Activated CD8-positive, alpha-beta memory T cell treated with anti-CD3 and anti-CD28 coated beads, Interleukin-2, amount 10 ng/mL, durations not matched to agents 7 days and 5 days (primary cell): Measurements from ENCODE around the gene PROX1. TPM values are rescaled to one million over a fixed set of nuclear protein-coding genes. Genes with fewer than 3 reads are reported as not detected.

Source experiments
- ATAC-seq: fragments of 150-1000 bp; cut with Tn5 transposase; one replicate; pipeline ENCODE4 v1.10.0; 2021; ENCODE audit warnings: moderate library complexity
- CTCF ChIA-PET: fragments of 350-600 bp; sonication (Branson Sonifier 250); formaldehyde crosslinking; loops from one replicate; lab custom pipeline; 2021; ENCODE audit warnings: antibody characterized with exemption; lab: Charles Lee
- DNase-seq: peaks from one replicate; pipeline ENCODE4 v3.0.0-alpha.2; 2020
- H3K27ac Mint-ChIP-seq: one replicate; pipeline ENCODE4 v1.8.0; 2021; ENCODE audit warnings: mild to moderate bottlenecking, mixed read lengths
- H3K27me3 Mint-ChIP-seq: one replicate; pipeline ENCODE4 v1.8.0; 2021; ENCODE audit warnings: mixed read lengths
- H3K36me3 Mint-ChIP-seq: one replicate; pipeline ENCODE4 v1.8.0; 2021; ENCODE audit warnings: mild to moderate bottlenecking, mixed read lengths
- H3K4me1 Mint-ChIP-seq: one replicate; pipeline ENCODE4 v1.8.0; 2021; ENCODE audit warnings: mixed read lengths
- H3K4me3 Mint-ChIP-seq: one replicate; pipeline ENCODE4 v1.8.0; 2021; ENCODE audit warnings: mild to moderate bottlenecking, moderate library complexity, mixed read lengths
- H3K9me3 Mint-ChIP-seq: one replicate; pipeline ENCODE4 v1.8.0; 2022; ENCODE audit warnings: low read depth, mixed read lengths
- total RNA-seq, 2 experiments: library from RNA; stranded (reverse); gene quantifications; one replicate each; pipeline ENCODE4 v1.2.3, GENCODE V29; 2021

Gene PROX1
- total RNA-seq, 2 experiments from 2014 or later: not detected

DNA sequence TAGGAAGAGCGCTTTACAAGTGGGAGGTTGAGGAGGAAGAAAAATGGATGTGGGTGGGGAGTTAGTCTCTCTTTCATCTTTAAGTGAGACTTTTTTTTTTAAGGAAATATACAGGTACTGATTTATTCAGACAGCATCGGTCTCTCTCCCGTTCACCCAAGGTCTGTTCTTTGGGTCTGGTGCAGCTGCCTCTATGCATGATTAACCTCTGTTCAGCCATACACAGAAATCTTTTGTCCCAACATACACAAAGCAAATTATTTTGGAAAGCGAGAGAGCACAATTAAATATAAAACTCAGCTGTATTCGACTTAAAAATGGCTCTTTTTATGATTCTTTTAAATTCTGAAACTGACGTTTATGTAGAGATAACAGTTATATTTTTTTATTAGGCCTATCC, 11.0 kb downstream of the PROX1 start:
- Mint-ChIP-seq H3K27me3 (peaks cover 3% of the 10 kb centered on the region), H3K4me1 (no peaks in the 10 kb centered on the region), H3K36me3 (no peaks in the 10 kb centered on the region), H3K4me3 (no peak overlapping the region), H3K27ac (no peak overlapping the region), H3K9me3 (no peaks in the 10 kb centered on the region)
- no peak for ATAC-seq
- no peak for DNase-seq
- CTCF ChIA-PET: no interaction called here

DNA sequence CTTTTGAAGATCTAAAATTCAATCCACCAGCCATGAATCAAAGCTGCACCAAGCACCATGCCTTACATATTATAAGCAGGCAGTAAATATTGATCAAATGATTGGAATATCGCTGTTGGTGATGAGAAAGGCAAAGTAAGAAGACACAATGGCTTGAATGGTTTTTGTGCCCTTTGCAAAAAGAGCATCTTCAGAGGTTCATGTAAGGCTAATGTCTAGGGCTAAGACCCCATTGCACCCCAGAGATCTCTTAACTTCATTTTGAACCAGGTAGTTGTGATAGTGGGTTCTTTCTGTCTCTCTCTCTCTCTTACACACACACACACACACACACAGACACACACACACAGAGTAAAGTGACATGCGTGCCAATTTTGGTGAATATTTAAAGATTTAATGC, 12.0 kb downstream of the PROX1 start:
- no peak overlapping the region for H3K4me3 Mint-ChIP-seq
- CTCF ChIA-PET: no interaction called here
- DNase-seq (no peak), ATAC-seq (no peak)
- H3K4me1 Mint-ChIP-seq: no peaks in the 10 kb centered on the region
- no peaks in the 10 kb centered on the region for H3K27me3 Mint-ChIP-seq
- no peaks in the 10 kb centered on the region for H3K9me3 Mint-ChIP-seq
- no peaks in the 10 kb centered on the region for H3K36me3 Mint-ChIP-seq
- no peak overlapping the region for H3K27ac Mint-ChIP-seq

DNA sequence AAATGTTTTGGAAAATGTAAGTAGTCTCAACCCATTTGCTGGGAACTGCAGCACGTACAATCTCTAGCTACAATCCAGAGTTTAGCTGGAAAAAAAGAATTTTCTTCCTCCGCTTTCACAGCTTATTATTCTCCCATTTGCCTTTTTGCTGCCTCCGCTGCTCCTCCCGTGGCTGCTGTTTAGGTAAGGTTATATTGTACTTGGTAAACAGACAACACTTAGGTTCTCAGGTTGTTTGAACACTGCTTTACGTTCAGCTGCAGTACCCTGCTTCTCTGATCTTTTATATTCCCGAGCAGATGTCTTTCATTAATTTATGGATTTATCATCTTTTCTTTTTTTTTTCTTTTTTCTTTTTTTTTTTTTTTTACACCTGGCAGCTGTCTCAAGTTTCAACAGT, 14.3 kb downstream of the PROX1 start:
- no peaks in the 10 kb centered on the region for H3K9me3 Mint-ChIP-seq
- no peak overlapping the region for H3K27ac Mint-ChIP-seq
- DNase-seq (no peak), ATAC-seq (no peak)
- H3K27me3 Mint-ChIP-seq: no peaks in the 10 kb centered on the region
- no peaks in the 10 kb centered on the region for H3K36me3 Mint-ChIP-seq
- no peak overlapping the region for H3K4me3 Mint-ChIP-seq
- no peaks in the 10 kb centered on the region for H3K4me1 Mint-ChIP-seq
- CTCF ChIA-PET: no interaction called here

DNA sequence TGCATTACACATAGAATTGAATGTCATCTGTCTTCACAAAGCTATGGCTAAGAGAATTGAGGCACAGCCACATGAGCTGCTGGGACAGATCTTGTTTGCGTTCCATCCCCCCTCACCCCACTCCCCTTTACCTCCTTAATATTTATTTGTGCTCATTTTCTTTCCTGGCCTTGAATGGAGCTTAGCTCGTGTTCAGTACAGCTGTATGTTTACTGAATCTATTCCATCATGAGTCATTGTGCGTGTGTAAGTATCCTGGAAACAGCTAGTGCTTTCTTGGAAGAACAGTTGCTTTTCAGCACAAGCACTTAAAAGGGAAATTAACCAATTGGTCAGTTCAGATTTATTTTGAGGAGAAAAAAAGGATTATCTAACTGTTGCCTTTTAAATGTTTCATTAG, 14.7 kb downstream of the PROX1 start:
- no peaks in the 10 kb centered on the region for H3K9me3 Mint-ChIP-seq
- no peaks in the 10 kb centered on the region for H3K4me1 Mint-ChIP-seq
- DNase-seq (no peak), ATAC-seq (no peak)
- H3K27me3 Mint-ChIP-seq: no peaks in the 10 kb centered on the region
- CTCF ChIA-PET: no interaction called here
- no peak overlapping the region for H3K27ac Mint-ChIP-seq
- H3K4me3 Mint-ChIP-seq: no peak overlapping the region
- no peaks in the 10 kb centered on the region for H3K36me3 Mint-ChIP-seq

DNA sequence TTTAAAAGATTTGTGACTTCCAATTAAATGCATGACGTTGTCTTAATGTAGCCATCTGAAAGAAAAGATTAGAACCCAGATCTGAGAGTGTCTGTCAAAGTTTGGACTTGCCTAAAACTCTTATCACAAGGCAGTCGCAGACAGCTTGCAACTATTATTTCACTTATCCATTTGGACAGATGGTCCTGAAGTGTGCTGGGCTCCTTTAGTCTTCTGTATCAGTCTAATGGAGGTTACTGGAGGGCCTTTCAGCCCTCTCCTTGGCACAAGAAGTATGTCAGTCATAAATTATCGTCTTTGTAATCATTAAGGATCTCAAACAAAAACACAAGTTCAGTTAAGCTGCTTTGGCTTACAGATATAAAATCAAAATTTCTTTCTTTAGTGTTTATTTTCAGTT, 15.5 kb downstream of the PROX1 start:
- Mint-ChIP-seq H3K27ac (no peak overlapping the region), H3K9me3 (no peaks in the 10 kb centered on the region), H3K36me3 (no peaks in the 10 kb centered on the region), H3K27me3 (no peaks in the 10 kb centered on the region), H3K4me3 (no peak overlapping the region), H3K4me1 (no peaks in the 10 kb centered on the region)
- DNase-seq (no peak), ATAC-seq (no peak)
- CTCF ChIA-PET: no interaction called here

DNA sequence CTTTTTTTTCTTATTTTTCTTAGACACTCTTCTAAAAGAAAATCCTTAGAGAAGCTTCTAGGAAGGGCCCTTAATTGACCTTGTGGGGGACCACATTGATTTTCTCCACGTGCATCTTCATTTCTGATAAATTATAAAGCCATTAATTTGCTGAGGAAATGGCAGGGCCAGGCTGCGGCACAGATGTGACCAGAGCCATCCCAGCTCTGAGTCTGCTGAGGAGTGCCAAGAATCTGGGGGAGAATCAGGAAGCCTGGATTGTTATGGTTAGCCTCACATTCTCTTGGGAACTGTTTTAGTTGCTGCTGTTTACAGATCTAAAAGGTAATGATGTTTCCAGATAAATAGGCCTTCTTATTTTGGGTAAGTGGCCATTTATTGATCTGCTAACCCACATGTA, 16.2 kb downstream of the PROX1 start:
- no peaks in the 10 kb centered on the region for H3K36me3 Mint-ChIP-seq
- H3K27me3 Mint-ChIP-seq: no peaks in the 10 kb centered on the region
- no peak for DNase-seq
- no peak overlapping the region for H3K27ac Mint-ChIP-seq
- H3K4me1 Mint-ChIP-seq: no peaks in the 10 kb centered on the region
- H3K9me3 Mint-ChIP-seq: no peaks in the 10 kb centered on the region
- H3K4me3 Mint-ChIP-seq: no peak overlapping the region
- CTCF ChIA-PET: no interaction called here
- ATAC-seq: no peak

DNA sequence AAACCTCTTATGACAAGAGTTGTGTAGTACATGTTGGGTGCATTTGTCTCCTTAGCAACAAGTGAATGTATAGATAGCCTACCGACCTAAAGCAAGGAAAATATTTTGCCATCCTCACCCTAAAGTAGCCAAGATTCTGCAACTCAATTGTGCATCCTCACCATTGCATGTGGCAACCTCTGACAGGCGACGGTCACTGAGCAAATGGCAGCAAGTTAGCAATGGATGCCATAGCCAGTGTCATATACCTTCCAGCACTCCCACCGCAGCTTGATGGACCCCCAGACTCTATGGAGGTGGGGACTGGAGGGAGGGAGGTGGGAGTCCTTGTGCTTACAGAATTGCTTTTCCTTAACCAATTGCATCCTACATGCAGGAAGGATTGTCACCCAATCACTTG, 17.0 kb downstream of the PROX1 start:
- Mint-ChIP-seq H3K4me3 (no peak overlapping the region), H3K27ac (no peak overlapping the region)

DNA sequence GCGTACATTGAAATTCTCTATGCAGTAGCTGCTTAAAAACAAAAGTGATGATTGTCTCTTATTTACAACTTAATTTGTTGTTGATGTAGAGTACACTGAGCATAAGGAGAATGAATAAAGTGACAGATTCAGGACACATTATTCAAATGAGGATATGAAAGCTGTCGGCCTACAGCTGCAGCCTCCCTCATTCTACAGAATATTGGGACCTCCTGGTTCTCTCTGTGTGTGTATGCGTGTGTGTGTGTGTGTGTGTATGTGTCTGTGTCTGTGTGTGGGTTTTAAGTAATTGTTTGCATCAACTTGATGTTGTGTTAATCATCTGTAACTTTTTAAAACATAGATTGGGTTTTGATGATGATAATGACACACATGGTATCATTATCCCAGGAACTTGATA, 17.9 kb downstream of the PROX1 start:
- CTCF ChIA-PET: no interaction called here
- DNase-seq (no peak), ATAC-seq (no peak)
- H3K27me3 Mint-ChIP-seq: no peaks in the 10 kb centered on the region
- H3K4me3 Mint-ChIP-seq: no peak overlapping the region
- H3K4me1 Mint-ChIP-seq: no peaks in the 10 kb centered on the region
- H3K9me3 Mint-ChIP-seq: no peaks in the 10 kb centered on the region
- no peaks in the 10 kb centered on the region for H3K36me3 Mint-ChIP-seq
- H3K27ac Mint-ChIP-seq: no peak overlapping the region

More for the DNA sequence above, 17.0 kb downstream of the PROX1 start:
- CTCF ChIA-PET: no interaction called here
- DNase-seq (no peak), ATAC-seq (no peak)
- H3K27me3 Mint-ChIP-seq: no peaks in the 10 kb centered on the region
- no peaks in the 10 kb centered on the region for H3K9me3 Mint-ChIP-seq
- no peaks in the 10 kb centered on the region for H3K36me3 Mint-ChIP-seq
- H3K4me1 Mint-ChIP-seq: no peaks in the 10 kb centered on the region

DNA sequence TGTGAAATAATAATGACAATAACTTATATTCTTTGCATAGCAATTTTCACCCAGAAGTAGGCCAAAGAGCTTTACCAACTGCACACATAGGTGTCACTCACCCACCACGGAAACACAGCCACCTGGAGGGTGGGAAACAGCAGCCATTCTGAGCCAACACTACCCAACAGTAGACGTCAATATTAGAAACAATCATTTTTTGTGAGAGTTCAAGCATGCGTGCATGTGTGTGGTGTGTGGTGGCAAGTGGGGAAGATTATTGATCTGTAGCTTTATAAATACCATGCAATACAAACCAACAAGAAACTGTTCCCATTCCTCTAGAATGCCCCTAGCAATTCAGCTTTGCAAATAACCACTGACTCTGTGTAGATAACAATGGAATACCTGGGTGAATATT, 19.1 kb downstream of the PROX1 start:
- H3K4me3 Mint-ChIP-seq: no peak overlapping the region
- DNase-seq: no peak
- no peaks in the 10 kb centered on the region for H3K27me3 Mint-ChIP-seq
- CTCF ChIA-PET: no interaction called here
- no peak for ATAC-seq
- H3K9me3 Mint-ChIP-seq: no peaks in the 10 kb centered on the region
- H3K27ac Mint-ChIP-seq: no peak overlapping the region
- no peaks in the 10 kb centered on the region for H3K36me3 Mint-ChIP-seq
- no peaks in the 10 kb centered on the region for H3K4me1 Mint-ChIP-seq

DNA sequence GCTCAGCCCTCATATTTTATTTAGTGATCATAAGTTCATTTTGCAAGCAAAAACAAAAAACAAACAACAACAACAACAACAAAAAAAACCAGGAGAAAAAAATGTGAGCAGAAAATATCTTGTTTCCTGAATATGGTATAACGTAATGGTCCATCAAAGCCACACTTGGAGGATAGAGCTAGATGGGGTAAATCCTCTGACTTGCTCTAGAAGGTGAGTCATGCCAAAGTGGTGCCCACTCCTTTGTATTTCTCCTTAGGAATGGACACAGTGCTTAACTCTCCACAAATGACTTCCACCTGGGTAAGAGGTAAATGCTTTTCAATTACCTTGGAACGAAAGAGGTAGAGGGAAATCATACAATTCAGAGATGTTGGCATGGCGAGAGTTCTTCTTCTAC, 20.6 kb downstream of the PROX1 start:
- H3K27ac Mint-ChIP-seq: no peak overlapping the region
- H3K4me1 Mint-ChIP-seq: no peaks in the 10 kb centered on the region
- no peaks in the 10 kb centered on the region for H3K36me3 Mint-ChIP-seq
- H3K27me3 Mint-ChIP-seq: no peaks in the 10 kb centered on the region
- CTCF ChIA-PET: no interaction called here
- DNase-seq (no peak), ATAC-seq (no peak)
- H3K4me3 Mint-ChIP-seq: no peak overlapping the region
- no peaks in the 10 kb centered on the region for H3K9me3 Mint-ChIP-seq

DNA sequence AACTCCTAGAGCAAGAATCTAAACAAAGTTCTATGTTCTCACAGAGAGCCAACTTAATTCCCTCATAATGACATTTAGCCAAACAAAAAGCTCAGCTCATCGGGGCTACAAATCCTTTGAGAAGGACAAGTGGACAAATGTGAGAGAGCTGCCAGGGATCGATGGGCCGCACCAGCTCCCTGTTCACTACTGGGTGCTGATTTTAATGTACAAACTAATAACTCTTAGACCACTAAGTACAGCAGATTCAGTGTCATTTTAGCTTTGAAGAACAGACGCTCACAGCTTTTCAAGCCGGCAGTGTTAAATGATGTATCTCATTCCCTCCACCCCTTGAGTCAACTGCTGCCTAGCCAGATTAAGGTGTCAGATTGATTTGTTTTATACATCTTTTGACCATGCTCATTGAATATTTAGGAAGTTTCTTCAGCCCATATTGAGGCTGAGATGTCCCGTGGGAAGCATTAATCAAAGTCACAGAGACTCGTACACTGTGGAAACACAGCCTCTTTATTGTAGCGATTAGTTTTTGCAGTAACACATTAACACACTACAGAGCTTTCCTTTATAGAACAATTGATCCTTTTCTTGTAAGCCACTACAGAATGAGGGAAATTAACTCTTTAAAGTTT, 21.1 kb downstream of the PROX1 start:
- H3K36me3 Mint-ChIP-seq: no peaks in the 10 kb centered on the region
- ATAC-seq (no peak), DNase-seq (no peak)
- CTCF ChIA-PET: no interaction called here
- no peak overlapping the region for H3K27ac Mint-ChIP-seq
- no peak overlapping the region for H3K4me3 Mint-ChIP-seq
- no peaks in the 10 kb centered on the region for H3K27me3 Mint-ChIP-seq
- H3K4me1 Mint-ChIP-seq: no peaks in the 10 kb centered on the region
- no peaks in the 10 kb centered on the region for H3K9me3 Mint-ChIP-seq

DNA sequence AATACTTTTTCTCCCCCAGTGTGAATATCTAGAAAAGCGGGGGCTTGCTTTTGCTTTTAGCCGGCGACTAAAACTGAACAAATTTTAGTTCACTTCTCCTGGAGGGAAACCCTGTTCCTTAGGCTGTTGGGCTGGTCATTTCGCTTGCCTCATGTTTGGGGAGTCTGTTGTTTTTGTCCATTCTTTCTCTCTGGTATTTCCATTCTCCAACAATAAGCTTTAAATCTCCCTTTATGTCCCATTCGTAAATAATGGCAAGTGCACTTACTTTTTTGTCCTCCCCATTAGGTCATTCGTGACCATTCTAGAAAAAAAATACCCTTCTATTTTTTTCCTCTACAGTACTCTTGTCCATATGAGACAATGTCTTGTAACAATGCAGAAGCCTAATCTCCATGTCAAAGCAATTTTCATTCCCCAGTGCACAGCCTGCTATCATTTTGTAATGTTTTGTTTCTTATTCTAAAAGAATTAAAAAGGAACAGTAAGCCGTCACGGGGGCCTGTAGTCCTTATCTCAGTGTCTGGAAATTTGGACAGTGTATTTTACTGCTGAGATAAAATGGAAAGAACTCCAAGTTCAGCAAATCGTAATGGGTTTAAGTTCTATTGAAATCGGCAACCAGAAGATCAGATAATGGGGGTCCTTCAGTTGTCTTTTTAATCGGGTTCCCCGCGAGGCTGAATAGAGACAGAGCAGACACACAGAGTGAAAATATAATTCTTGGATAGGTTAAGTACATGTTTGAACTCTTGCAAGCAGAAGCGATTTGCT, 21.8 kb downstream of the PROX1 start:
- DNase-seq: no peak
- no peaks in the 10 kb centered on the region for H3K4me1 Mint-ChIP-seq
- ATAC-seq: no peak
- no peak overlapping the region for H3K27ac Mint-ChIP-seq
- no peaks in the 10 kb centered on the region for H3K36me3 Mint-ChIP-seq
- H3K27me3 Mint-ChIP-seq: no peaks in the 10 kb centered on the region
- H3K9me3 Mint-ChIP-seq: no peaks in the 10 kb centered on the region
- no peak overlapping the region for H3K4me3 Mint-ChIP-seq
- CTCF ChIA-PET: no interaction called here

DNA sequence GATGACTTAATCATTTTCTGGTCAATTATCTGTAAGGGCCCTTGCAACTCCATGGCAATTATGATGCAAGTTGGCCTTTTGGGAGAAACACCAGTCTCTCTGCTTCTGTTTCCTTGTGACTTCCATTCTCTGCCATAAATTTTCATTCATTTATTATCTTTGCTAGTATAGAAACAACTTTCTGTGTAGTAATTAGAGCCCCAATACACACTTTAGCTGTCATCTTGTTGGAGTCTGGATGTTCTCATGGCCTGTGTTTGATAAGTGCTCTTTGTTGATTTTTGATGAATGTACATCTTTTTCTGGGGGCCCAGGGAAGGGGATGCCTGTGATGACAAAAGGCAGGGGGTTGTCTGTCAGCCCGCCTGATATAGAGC, 22.4 kb downstream of the PROX1 start:
- Mint-ChIP-seq H3K36me3 (no peaks in the 10 kb centered on the region), H3K4me3 (no peak overlapping the region), H3K27me3 (no peaks in the 10 kb centered on the region), H3K9me3 (no peaks in the 10 kb centered on the region), H3K4me1 (no peaks in the 10 kb centered on the region), H3K27ac (no peak overlapping the region)
- DNase-seq (no peak), ATAC-seq (no peak)
- CTCF ChIA-PET: no interaction called here

DNA sequence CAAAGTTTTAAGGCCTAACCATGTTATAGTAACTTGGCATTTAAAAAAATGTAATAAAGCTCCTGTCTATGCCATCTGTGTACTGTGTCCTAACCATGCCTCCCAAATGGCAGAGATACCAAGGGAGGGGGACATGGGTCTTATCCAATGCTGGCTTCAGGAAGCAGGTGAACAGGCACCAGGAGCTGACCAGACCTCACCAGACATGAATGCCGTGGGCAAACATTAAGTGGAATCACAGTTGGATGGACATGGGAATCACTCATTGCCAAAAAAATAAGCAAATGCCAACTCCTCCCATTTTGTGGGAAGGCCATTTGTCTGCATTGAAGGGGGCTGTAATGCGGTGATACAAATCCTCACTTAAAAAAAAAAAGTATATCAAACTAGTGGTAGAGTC, 22.9 kb downstream of the PROX1 start:
- H3K4me1 Mint-ChIP-seq: no peaks in the 10 kb centered on the region
- H3K27ac Mint-ChIP-seq: no peak overlapping the region
- CTCF ChIA-PET: no interaction called here
- DNase-seq (no peak), ATAC-seq (no peak)
- no peaks in the 10 kb centered on the region for H3K36me3 Mint-ChIP-seq
- H3K9me3 Mint-ChIP-seq: no peaks in the 10 kb centered on the region
- no peak overlapping the region for H3K4me3 Mint-ChIP-seq
- no peaks in the 10 kb centered on the region for H3K27me3 Mint-ChIP-seq
